IPS DF 4.7 (cell line): Measurements from ENCODE around the gene PPP1R2B.

Source experiments
- DNase-seq: peaks from one replicate; pipeline ENCODE4 v3.0.0-alpha.2; 2013; ENCODE audit warnings: low spot score; ENCODE audit errors: extremely low read depth

Gene PPP1R2B

DNA sequence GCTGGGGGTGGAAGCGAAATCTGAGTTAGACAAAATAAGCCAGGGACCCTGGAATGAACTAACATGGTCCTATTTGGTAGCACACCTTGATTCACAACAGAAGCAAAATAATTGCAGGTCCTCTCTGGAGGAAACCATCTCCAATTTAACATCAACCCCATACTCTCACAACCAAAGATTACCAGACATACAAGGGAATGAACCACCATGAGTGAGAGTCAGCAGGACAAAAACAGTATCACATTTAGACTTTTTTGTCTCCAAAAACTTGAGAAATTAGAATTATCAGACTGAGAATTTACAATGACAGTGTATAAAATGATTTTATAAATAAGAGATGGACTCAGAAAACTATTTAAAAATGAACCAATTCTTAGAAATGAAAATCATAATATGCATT is 21.1 kb downstream of the PPP1R2B start:
- DNase-seq = no peak

DNA sequence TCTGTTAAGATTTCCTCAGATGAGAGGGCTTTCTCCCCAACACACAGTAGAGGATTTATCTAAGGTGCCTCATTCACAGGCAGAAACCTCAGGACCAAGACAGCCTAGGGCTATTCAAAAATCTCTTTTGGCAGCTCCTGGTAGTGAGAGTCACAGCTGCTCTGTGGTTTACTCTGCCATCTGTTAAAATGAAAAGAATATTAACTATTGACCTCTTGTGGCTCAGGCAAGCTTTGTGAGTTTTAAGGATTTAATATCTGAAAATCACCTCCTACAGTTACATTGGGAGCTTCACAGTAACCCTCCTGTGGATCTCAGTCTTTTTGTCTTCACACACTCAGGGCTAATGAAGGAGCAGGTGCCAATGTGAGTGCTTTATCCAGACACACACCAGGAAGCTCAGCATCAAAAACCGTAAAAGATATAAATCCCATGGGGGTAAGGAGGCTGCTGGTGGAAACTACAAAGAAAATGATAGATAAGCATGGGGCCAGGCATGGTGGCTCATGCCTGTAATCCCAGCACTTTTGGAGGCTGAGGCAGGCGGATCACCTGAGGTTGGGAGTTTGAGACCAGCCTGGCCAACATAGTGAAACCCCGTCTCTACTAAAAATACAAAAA is 29.7 kb downstream of the PPP1R2B start:
- DNase-seq = no peak

DNA sequence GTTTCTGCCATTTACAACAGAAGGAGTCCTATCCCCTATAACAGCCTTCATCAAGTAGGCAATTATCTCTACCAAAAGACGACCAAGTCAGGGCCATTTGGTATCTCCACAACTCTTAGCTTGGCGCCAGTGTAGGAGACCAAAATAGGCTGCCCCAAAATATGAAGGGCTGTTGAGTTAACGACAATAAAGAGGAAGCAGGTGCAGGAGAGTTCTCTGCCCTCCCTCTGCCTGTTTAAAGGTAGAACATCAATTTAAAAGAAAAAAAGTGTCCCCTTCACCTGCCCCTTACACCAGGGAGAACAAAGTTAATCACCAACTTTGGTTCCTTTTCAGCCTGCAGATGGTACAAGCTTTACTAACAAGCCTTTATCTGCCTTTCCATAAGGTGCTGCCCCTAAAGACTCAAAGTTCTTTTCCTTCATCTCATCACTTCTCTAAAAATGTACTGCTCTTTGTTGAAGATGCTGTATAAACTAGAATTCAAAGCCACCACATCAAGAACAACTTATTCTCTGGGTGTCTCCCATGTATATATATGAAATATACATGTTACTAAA is 33.3 kb downstream of the PPP1R2B start:
- no peak for DNase-seq

DNA sequence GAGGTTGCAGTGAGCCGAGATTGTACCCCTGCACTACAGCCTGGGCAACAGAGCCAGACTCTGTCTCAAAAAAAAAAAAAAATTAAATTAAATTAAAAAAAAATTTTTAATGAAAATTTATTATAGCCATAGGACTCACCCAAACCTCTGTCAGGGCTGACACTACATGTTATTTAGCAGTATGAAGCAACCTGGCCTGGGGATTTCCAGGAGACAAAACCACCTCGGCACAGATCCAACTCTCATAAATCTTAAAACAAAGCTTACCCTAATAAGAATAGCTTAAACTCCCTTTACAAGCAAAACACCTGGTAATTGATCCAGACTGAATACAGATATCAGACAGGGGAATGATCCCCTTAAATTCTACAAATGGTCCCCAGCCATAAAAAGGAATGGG is 38.4 kb downstream of the PPP1R2B start:
- no peak for DNase-seq

DNA sequence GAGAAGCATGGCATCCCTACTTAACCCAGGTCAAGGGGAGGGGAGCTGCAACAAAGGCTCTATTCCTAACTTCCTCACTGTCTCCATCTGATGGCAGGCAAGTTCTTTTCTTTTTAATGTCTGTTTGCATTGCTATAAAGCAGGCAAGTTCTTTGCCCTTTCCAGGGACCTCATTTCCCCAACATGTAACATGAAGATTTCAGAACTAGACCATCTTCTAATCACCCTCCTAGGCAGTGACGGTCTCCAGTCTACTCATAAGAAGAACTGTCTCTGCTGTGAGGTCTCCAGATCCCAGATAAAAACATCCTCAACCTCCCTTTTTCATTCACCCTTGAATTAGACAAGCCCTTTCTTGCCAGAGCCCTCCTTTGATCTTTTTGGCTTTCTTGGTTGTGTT is 42.1 kb downstream of the PPP1R2B start:
- DNase-seq = no peak

DNA sequence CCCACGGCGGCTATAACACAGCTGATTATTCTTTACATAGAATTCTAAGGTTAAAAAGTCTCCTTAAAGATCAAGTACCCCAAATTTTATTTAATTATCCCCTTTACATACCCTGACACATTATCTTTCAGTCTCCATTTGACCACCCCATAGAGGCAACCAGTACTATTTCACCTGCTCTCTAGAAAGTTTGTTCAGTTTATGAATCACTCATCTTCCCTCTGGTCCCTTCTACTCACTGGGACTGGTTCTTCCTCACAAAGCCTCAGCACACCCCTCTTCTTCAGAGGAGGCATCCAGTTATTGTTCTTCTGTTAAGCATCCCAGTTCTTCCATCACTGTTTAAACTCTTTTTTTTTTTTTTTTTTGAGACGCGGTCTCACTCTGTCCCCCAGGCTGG is 42.8 kb downstream of the PPP1R2B start:
- no peak for DNase-seq

DNA sequence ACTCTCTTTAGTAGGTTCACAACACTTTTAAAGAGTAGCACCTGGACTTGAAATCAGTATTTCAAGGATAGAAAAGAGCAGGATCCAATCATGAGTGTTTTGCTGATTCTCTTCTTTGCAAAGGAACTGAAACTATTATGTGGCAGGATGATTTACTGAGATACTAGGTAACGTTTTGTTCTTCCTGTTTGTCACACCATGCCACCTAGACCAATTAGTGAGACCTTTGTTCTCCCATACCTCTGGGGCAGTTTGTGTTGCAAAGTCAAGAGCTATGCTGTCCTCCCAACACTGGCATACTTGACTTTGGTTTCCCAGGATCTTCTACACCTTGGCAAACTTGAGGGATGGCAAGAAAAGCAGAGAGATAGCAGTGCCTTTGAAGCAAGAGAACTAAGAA is 43.4 kb downstream of the PPP1R2B start:
- no peak for DNase-seq

DNA sequence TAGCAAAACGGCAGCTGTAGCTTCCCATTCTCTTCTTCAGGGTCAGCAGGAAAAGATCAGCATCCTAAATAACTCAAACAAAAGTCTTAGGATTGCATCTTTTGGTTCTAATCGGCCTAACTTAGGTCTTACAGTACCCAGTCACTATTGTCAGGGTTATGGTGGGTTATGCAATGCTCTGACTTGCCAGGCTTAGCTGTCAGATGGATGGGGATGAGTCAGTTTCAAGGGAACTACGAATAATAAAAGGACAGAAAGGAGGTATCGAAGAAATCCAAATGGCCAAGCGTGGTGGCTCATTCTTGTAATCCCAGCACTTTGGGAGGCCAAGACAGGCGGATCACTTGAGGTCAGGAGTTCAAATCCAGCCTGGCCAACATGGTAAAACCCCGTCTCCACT is 46.5 kb downstream of the PPP1R2B start:
- no peak for DNase-seq
